ENCODE results near the gene DCDC2. TPM values are rescaled to one million over a fixed set of nuclear protein-coding genes. Genes with fewer than 3 reads are reported as not detected.

Gene DCDC2
- total RNA-seq, 2 experiments from 2014 or later: 0.06 TPM; not detected in 1

GRCh38 chr6:24359640-24360454 lies 2.0 kb upstream of the DCDC2 start:
- ChIA-PET POLR2A (no interaction called here), CTCF (ENCODE audit: unreplicated experiment) (no interaction called here)
- no TSS peak for BruUV-seq (replicated peaks)
- Histone ChIP-seq H3K79me2 (ENCODE audit: insufficient read depth, low read depth, low read length) (no peaks in the 10 kb centered on the region), H3K4me1 (ENCODE audit: insufficient read depth, low read length, poor library complexity, severe bottlenecking) (peaks cover 4% of the 10 kb centered on the region), H3K9me2 (ENCODE audit: insufficient read depth, low read length) (no peaks in the 10 kb centered on the region), H3K4me2 (ENCODE audit: low read length) (peak overlapping the region; percentile 50; the same call in 1 of the 2 replicates), H2AFZ (ENCODE audit: low read length) (peak overlapping the region; percentile 61), H3K36me3 (ENCODE audit: insufficient read depth, low read length) (no peaks in the 10 kb centered on the region), H3K27ac (ENCODE audit: low read depth, low read length, poor library complexity, severe bottlenecking) (no peak overlapping the region), H3K9me3 (ENCODE audit: low read length) (no peaks in the 10 kb centered on the region), H3K4me3 (ENCODE audit: low read depth, low read length, poor library complexity, severe bottlenecking) (peak overlapping the region; percentile 5), H4K20me1 (ENCODE audit: insufficient read depth, low read length) (no peaks in the 10 kb centered on the region)
- peak; percentile 45 for DNase-seq (ENCODE audit: low spot score)
- intact Hi-C loops (cut with micrococcal nuclease; ENCODE audit: unreplicated experiment): no loop called here
- TF ChIP-seq CTCF (conservative IDR thresholded peaks at IDR 0.05; ENCODE audit: low read length) (peak; percentile 47; the same call in 1 of the 2 replicates), EZH2phosphoT487 (IDR thresholded peaks at IDR 0.05; ENCODE audit: borderline replicate concordance, low read depth, low read length) (no peak)

- DNase-seq (ENCODE audit: low spot score): no peak
- no TSS peak for BruUV-seq (replicated peaks)
- POLR2A ChIA-PET: interaction anchor here (0.6 kb wide), 1 partner anchor 49 kb away, joined by 3 read pairs; no protein-coding TSS in a partner anchor
These were observed 461 bp upstream of the DCDC2 start for GRCh38 chr6:24358219-24358821.

More at GRCh38 chr6:24358219-24358821, 461 bp upstream of the DCDC2 start:
- Histone ChIP-seq H3K9me3 (ENCODE audit: low read length) (no peaks in the 10 kb centered on the region), H3K4me1 (ENCODE audit: insufficient read depth, low read length, poor library complexity, severe bottlenecking) (peaks cover 4% of the 10 kb centered on the region), H3K36me3 (ENCODE audit: insufficient read depth, low read length) (no peaks in the 10 kb centered on the region), H3K4me2 (ENCODE audit: low read length) (no peak overlapping the region), H3K79me2 (ENCODE audit: insufficient read depth, low read depth, low read length) (no peaks in the 10 kb centered on the region), H3K27ac (ENCODE audit: low read depth, low read length, poor library complexity, severe bottlenecking) (no peak overlapping the region), H4K20me1 (ENCODE audit: insufficient read depth, low read length) (no peaks in the 10 kb centered on the region), H2AFZ (ENCODE audit: low read length) (no peak overlapping the region), H3K4me3 (ENCODE audit: low read depth, low read length, poor library complexity, severe bottlenecking) (no peak overlapping the region), H3K9me2 (ENCODE audit: insufficient read depth, low read length) (no peaks in the 10 kb centered on the region)
- intact Hi-C loops (cut with micrococcal nuclease; ENCODE audit: unreplicated experiment): no loop called here
- TF ChIP-seq EZH2phosphoT487 (IDR thresholded peaks at IDR 0.05; ENCODE audit: borderline replicate concordance, low read depth, low read length): no peak
- no peak for TF ChIP-seq CTCF (conservative IDR thresholded peaks at IDR 0.05; ENCODE audit: low read length)
- CTCF ChIA-PET (ENCODE audit: unreplicated experiment): no interaction called here
